Breast epithelium (tissue), 4 donors: Measurements from ENCODE around the gene HOXA11. TPM values are rescaled to one million over a fixed set of nuclear protein-coding genes. Genes with fewer than 3 reads are reported as not detected.
A peak's percentile ranks its signal among the peaks of the same experiment; 100 is the strongest.

Experiments
- DNase-seq, 2 donors: peaks; one replicate each; pipeline ENCODE4 v3.0.0-alpha.2; 2019; ENCODE audit warnings: low spot score in 2 of 2
- H3K27ac ChIP-seq, 2 donors: fragments of 200-600 bp; sonication (generic) in 1 of 2; one replicate each; pipeline ENCODE4 v1.5.1; 2016 to 2019; ENCODE audit warnings: mild to moderate bottlenecking in 1 of 2
- H3K27me3 ChIP-seq, 2 donors: fragments of 200-600 bp; sonication (generic) in 1 of 2; one replicate each; pipeline versions ENCODE4 v1.5.1 to v1.6.0; 2017 to 2019; ENCODE audit warnings: control low read depth in 1 of 2, mild to moderate bottlenecking in 1 of 2
- H3K36me3 ChIP-seq: fragments of 200-600 bp; one replicate; pipeline ENCODE4 v1.5.1; 2019
- H3K4me1 ChIP-seq, 2 donors: fragments of 200-600 bp; sonication (generic); one replicate each; pipeline ENCODE4 v1.5.1; 2016 to 2019; ENCODE audit warnings: control low read depth in 1 of 2
- H3K4me3 ChIP-seq, 3 donors: fragments of 200-600 bp; sonication (generic); 1 replicate in 2 of 3; 2 replicates in 1 of 3; pipeline ENCODE4 v1.5.1; 2016 to 2019; ENCODE audit warnings: mild to moderate bottlenecking in 3 of 3, moderate library complexity in 2 of 3
- H3K9me3 ChIP-seq, 2 donors: fragments of 200-600 bp; sonication (generic) in 1 of 2; one replicate each; pipeline ENCODE4 v1.5.1; 2016 to 2019; ENCODE audit warnings: control low read depth in 1 of 2
- CTCF ChIP-seq, 3 donors: fragments of 450-650 bp; IDR thresholded peaks; one replicate each; pipeline ENCODE4 v1.5.1; 2016 to 2017; ENCODE audit warnings: antibody characterized with exemption in 3 of 3, mild to moderate bottlenecking in 3 of 3, moderate library complexity in 3 of 3
- POLR2A ChIP-seq: fragments of 450-650 bp; IDR thresholded peaks from one replicate; pipeline ENCODE4 v1.6.1; 2016; ENCODE audit warnings: antibody characterized with exemption, mild to moderate bottlenecking, moderate library complexity
- POLR2AphosphoS5 ChIP-seq, 3 donors: sonication (generic); formaldehyde crosslinking; IDR thresholded peaks; one replicate each; pipeline ENCODE4 v1.6.1; 2017; ENCODE audit warnings: antibody characterized with exemption in 3 of 3
- intact Hi-C: fragments of 100-400 bp; cut with DNase I; formaldehyde crosslinking; loops from one replicate; pipeline ENCODE4 v1.15.1; 2023; ENCODE audit warnings: low total_unique reads
- total RNA-seq, 3 donors: library from RNA; depleted of rRNA; stranded (reverse); fragments of >200 nt; gene quantifications; one replicate each; pipeline ENCODE4 v1.1.0, GENCODE V29; 2016

HOXA11 gene
- total RNA-seq, 3 donors from 2014 or later = 1.9 TPM; not detected in 2

GRCh38 chr7:27202862-27203134, 17.8 kb upstream of the HOXA11 start:
- H3K27me3 ChIP-seq = peaks cover 22 to 97% of the 10 kb centered on the region in 2 donors
- H3K4me3 ChIP-seq = no peak overlapping the region
- intact Hi-C loops = no loop called here
- no peaks in the 10 kb centered on the region for H3K9me3 ChIP-seq
- no peak for DNase-seq
- H3K36me3 ChIP-seq = no peaks in the 10 kb centered on the region
- H3K27ac ChIP-seq = no peak overlapping the region
- peaks cover 9 to 11% of the 10 kb centered on the region in 2 donors for H3K4me1 ChIP-seq
- TF ChIP-seq CTCF (IDR thresholded peaks at IDR 0.05) = no peak
- TF ChIP-seq POLR2AphosphoS5 (IDR thresholded peaks at IDR 0.05) = no peak
- TF ChIP-seq POLR2A = no peak

DNA sequence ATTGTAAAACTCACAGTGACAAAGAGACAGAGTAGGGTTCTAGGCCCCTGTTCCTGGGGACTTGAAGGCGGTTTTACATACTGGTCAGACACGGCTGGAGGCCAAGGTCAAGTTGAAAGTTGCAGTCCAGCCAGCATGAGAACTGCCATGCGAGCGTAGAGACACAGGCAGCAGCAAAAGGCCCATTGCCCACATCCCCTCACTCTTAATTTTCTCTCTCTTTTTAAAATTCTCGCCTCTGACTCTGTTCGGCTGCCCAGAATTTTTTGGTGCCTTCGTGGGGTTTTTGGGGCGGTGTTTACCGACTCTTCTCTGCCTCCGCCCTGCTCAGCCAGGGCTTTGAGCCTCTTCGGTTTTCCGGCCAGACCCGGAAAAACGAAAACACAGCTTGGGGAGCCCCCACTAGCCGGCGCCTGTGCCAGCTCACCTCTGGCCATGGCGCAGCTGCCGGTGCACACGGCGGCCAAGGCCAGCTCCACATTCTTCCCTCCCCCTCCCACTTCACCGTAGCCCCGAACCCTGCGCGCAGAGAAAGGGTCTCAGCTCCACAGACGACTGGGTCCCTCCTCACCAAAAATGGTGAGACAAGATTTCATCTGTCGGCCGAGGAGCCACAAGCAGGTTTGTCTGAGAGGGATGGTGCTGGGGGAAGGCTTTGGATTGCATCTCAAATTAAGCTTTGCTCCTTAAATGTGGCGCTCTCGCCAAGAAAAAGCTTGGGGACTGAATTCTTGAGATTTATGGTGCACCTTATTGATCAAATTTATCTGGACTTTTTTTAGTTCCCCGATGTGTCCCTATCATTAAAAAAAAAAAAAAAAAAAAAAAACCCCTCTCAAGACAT, 17.2 kb upstream of the HOXA11 start:
- H3K9me3 ChIP-seq = no peaks in the 10 kb centered on the region
- H3K4me3 ChIP-seq = no peak overlapping the region
- H3K27me3 ChIP-seq = peaks cover 24 to 97% of the 10 kb centered on the region in 2 donors
- TF ChIP-seq POLR2A = no peak
- TF ChIP-seq POLR2AphosphoS5 (IDR thresholded peaks at IDR 0.05) = no peak
- no peak for TF ChIP-seq CTCF (IDR thresholded peaks at IDR 0.05)
- DNase-seq = peak in 1 of 2 donors; percentile 9
- no peak overlapping the region for H3K27ac ChIP-seq
- H3K4me1 ChIP-seq = peaks cover 9 to 11% of the 10 kb centered on the region in 2 donors
- H3K36me3 ChIP-seq = no peaks in the 10 kb centered on the region
- intact Hi-C loops = no loop called here

DNA sequence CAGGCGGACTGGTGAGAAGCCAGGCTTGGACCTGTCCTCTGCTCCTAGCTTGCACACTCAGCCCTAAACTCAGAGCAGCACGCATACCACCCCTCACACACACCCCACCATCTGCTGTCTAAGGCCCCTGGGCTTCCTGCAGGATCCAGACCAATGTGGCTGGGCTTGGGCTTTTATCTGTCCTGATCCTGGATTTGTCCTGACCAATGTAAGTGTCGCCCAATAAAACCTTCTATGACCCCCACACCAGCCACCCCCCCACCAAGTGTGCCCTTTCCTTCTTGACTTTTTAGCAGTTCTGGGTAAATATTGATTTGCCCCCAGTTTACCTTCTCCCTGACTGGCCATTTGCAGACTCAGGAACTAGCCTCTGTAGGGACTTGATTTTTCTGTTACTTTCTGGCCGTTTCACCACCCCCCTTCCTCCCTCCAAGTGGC, 16.6 kb upstream of the HOXA11 start:
- intact Hi-C loops = no loop called here
- DNase-seq = no peak
- H3K9me3 ChIP-seq = no peaks in the 10 kb centered on the region
- H3K36me3 ChIP-seq = no peaks in the 10 kb centered on the region
- H3K4me3 ChIP-seq = peak overlapping the region in 2 of 3 donors; percentile 5 to 69
- no peak for TF ChIP-seq CTCF (IDR thresholded peaks at IDR 0.05)
- no peak for TF ChIP-seq POLR2AphosphoS5 (IDR thresholded peaks at IDR 0.05)
- no peak for TF ChIP-seq POLR2A
- peaks cover 24 to 97% of the 10 kb centered on the region in 2 donors for H3K27me3 ChIP-seq
- H3K4me1 ChIP-seq = peaks cover 9 to 11% of the 10 kb centered on the region in 2 donors
- no peak overlapping the region for H3K27ac ChIP-seq

DNA sequence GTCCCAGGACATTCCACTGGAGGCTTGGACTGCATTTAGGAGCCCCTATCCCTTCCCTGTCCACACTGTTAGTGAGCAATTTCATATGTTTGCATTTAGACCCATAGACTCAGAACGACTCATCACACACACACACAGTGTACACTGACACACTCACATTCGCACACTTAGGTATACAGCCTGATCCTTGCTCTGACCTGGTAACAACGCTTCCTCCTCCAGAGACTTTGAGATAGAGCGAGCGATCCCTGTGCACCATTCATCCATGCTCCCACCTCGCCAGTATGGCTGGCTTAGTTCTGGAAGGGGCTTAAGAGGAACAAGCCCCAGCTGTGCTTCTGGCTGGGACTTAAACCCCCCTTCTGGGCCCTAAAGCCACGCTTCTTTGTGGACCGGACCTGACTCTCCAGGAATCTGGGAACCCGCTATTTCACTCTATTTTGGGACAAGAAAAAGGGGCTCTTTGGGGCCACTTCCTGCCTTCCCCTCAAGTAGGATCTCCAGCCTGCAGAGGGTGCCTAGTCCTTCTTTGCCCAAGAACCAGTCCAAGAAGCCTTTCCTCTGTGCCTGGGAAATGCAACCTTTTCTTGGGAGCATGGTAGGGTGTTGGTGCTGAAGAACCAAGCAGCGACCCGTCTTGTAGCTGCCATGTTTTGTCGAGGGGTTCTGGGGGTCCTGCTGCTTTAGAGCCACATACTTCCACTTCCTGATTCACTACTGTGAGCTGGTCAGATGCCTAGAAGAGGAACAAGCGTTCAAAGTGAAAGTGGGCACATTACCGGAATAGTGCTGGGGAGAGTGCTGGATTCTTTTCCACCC, 15.9 kb upstream of the HOXA11 start:
- intact Hi-C loops = no loop called here
- Histone ChIP-seq H3K27ac (no peak overlapping the region), H3K4me1 (peaks cover 9 to 11% of the 10 kb centered on the region in 2 donors), H3K9me3 (no peaks in the 10 kb centered on the region), H3K36me3 (no peaks in the 10 kb centered on the region), H3K27me3 (peaks cover 24 to 97% of the 10 kb centered on the region in 2 donors), H3K4me3 (peak overlapping the region; percentile 43 to 69 (median 45))
- no peak for DNase-seq
- no peak for TF ChIP-seq POLR2AphosphoS5 (IDR thresholded peaks at IDR 0.05)

DNA sequence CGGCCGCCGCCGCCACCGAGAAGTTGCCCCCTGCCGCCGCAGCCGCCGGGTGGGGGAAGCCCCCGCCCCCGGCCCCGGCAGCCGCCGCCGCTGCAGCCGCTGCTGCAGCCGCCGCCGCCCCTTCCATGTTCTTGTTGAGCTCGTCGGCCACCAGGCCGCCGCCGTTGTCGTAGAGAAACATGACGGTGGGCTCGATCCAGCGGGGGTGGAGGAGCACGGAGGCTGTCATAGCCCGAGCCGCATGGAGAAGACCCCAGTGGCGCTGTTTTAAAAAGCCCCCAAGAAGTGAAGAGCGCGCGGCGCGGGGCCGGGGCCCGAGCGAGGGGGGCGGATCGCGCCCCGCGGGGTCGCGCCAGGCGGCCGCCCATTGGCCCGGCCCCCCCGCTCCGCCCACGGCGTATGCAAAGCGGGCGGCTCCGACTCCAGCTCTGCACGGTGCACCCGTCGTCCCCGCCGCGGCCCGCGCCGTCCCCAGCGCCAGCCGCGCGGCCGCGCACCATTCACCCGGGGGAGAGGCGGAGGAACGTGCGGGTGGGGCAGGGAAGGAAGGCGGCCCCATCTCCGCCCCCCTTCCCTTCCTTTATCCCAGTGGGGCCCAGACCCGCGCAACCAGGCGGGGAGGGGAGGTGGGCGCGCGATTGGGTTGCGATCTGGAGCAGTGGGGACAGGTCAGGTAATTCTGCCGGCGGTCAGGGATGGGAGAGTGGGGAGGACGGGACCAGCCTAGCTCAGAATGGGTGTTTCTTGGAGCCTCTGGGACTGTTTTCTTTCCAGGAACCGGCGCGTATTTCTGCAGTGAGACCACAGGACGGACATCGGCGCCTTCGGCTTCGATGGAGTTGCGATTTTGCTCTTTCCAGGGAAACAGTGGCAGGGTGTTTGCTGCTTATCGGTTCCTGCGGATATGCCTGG, 15.1 kb upstream of the HOXA11 start, which contains the start of gene HOXA13:
TSS of gene HOXA13 (minus strand) at position 243 of the 912 bp plus-strand sequence. CDS start at position 229, 14 bp downstream.
- intact Hi-C loops = no loop called here
- H3K36me3 ChIP-seq = no peaks in the 10 kb centered on the region
- H3K27me3 ChIP-seq = peaks cover 24 to 97% of the 10 kb centered on the region in 2 donors
- DNase-seq = no peak
- H3K4me3 ChIP-seq = peak within 1 kb of the TSS; percentile 43 to 69 (median 45)
- H3K4me1 ChIP-seq = peaks cover 6 to 11% of the 10 kb centered on the region in 2 donors
- H3K27ac ChIP-seq = no peak within 1 kb of the TSS
- H3K9me3 ChIP-seq = no peaks in the 10 kb centered on the region
- TF ChIP-seq POLR2A = no peak
- TF ChIP-seq CTCF (IDR thresholded peaks at IDR 0.05) = no peak
- no peak for TF ChIP-seq POLR2AphosphoS5 (IDR thresholded peaks at IDR 0.05)
